ENCODE data around the gene LIPK. TPM values are rescaled to one million over a fixed set of nuclear protein-coding genes. Genes with fewer than 3 reads are reported as not detected.

The LIPK gene
- total RNA-seq, result 1 to 10 TPM in 3 of 4 donors, not detected in 1; 1.9 to 3.3 (median 2.4) TPM

GRCh38 chr10:88705958-88706357 lies at the start of gene LIPK:
TSS of gene LIPK (plus strand) at chr10:88706249. CDS start at chr10:88724544, 18,295 bp downstream.
- DNase-seq, result no peak
- peaks cover 0 to 21% (median 0%) of the 10 kb centered on the region in 3 donors for H3K4me1 ChIP-seq
- no peaks in the 10 kb centered on the region for H3K36me3 ChIP-seq
- no peaks in the 10 kb centered on the region for H3K9me3 ChIP-seq
- no peak for TF ChIP-seq POLR2A (IDR thresholded peaks at IDR 0.05)
- no peak for TF ChIP-seq CTCF (IDR thresholded peaks at IDR 0.05)
- H3K27me3 ChIP-seq, result no peaks in the 10 kb centered on the region
- intact Hi-C loops (cut with DNase I), result no loop called here
- peak within 1 kb of the TSS in 1 of 4 donors; percentile 66 for H3K27ac ChIP-seq
- H3K4me3 ChIP-seq, result no peak within 1 kb of the TSS
- WGBS, 2 donors, result 33 to 38% methylated on average over 1 of the region's 1 CpG

GRCh38 chr10:88657901-88658300 lies 48.1 kb upstream of the LIPK start:
- Histone ChIP-seq H3K36me3 (no peaks in the 10 kb centered on the region), H3K9me3 (no peaks in the 10 kb centered on the region), H3K27ac (no peak overlapping the region), H3K4me1 (no peaks in the 10 kb centered on the region), H3K4me3 (no peak overlapping the region), H3K27me3 (no peaks in the 10 kb centered on the region)
- 33 to 38% methylated on average over 1 of the region's 1 CpG for WGBS, 2 donors
- DNase-seq, result no peak
- intact Hi-C loops (cut with DNase I), result no loop called here
- TF ChIP-seq POLR2A (IDR thresholded peaks at IDR 0.05), result no peak
- TF ChIP-seq CTCF (IDR thresholded peaks at IDR 0.05), result no peak

- no peak for DNase-seq
- H3K36me3 ChIP-seq, result no peaks in the 10 kb centered on the region
- no peaks in the 10 kb centered on the region for H3K4me1 ChIP-seq
- TF ChIP-seq POLR2A (IDR thresholded peaks at IDR 0.05) (no peak), CTCF (IDR thresholded peaks at IDR 0.05) (no peak)
- intact Hi-C loops (cut with DNase I), result no loop called here
- no peak overlapping the region for H3K4me3 ChIP-seq
- no peaks in the 10 kb centered on the region for H3K27me3 ChIP-seq
- no peaks in the 10 kb centered on the region for H3K9me3 ChIP-seq
- 48 to 58% methylated on average over 3 of the region's 3 CpGs for WGBS, 2 donors
- no peak overlapping the region for H3K27ac ChIP-seq
These were observed 46.1 kb upstream of the LIPK start for GRCh38 chr10:88659725-88660597.

- H3K27me3 ChIP-seq, result no peaks in the 10 kb centered on the region
- no peak for TF ChIP-seq POLR2A (IDR thresholded peaks at IDR 0.05)
- TF ChIP-seq CTCF (IDR thresholded peaks at IDR 0.05), result no peak
- no peak overlapping the region for H3K4me3 ChIP-seq
- no peak for DNase-seq
- 33 to 56% methylated on average over 2 to 3 of the region's 3 CpGs for WGBS, 2 donors
- no peaks in the 10 kb centered on the region for H3K9me3 ChIP-seq
- H3K4me1 ChIP-seq, result no peaks in the 10 kb centered on the region
- no peaks in the 10 kb centered on the region for H3K36me3 ChIP-seq
- no peak overlapping the region for H3K27ac ChIP-seq
- intact Hi-C loops (cut with DNase I), result no loop called here
These were observed 45.5 kb upstream of the LIPK start for GRCh38 chr10:88660598-88660884.

- Histone ChIP-seq H3K4me1 (no peaks in the 10 kb centered on the region), H3K27me3 (no peaks in the 10 kb centered on the region), H3K9me3 (no peaks in the 10 kb centered on the region), H3K4me3 (no peak overlapping the region), H3K36me3 (no peaks in the 10 kb centered on the region), H3K27ac (no peak overlapping the region)
- intact Hi-C loops (cut with DNase I), result no loop called here
- DNase-seq, result no peak
- TF ChIP-seq CTCF (IDR thresholded peaks at IDR 0.05) (no peak), POLR2A (IDR thresholded peaks at IDR 0.05) (no peak)
These were observed 45.0 kb upstream of the LIPK start for GRCh38 chr10:88661018-88661417.

Data from esophagus squamous epithelium (tissue), 5 donors.